ENCODE data around the gene DNAAF2.
"Not testable (repeated sequence)": the region's sequence is repeated elsewhere in the genome, so short reads cannot be mapped to it uniquely, and the experiment has no call there.

DNAAF2 gene

DNA sequence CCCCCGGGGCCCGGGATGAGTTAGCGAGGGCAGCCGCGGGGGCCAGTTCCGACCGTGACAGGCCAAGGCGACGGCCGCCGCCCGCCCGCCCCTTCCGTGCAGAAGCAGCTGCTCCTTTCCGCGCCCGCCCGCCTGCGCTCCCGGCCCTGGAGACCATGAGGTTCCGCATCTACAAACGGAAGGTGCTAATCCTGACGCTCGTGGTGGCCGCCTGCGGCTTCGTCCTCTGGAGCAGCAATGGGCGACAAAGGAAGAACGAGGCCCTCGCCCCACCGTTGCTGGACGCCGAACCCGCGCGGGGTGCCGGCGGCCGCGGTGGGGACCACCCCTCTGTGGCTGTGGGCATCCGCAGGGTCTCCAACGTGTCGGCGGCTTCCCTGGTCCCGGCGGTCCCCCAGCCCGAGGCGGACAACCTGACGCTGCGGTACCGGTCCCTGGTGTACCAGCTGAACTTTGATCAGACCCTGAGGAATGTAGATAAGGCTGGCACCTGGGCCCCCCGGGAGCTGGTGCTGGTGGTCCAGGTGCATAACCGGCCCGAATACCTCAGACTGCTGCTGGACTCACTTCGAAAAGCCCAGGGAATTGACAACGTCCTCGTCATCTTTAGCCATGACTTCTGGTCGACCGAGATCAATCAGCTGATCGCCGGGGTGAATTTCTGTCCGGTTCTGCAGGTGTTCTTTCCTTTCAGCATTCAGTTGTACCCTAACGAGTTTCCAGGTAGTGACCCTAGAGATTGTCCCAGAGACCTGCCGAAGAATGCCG is 13.7 kb downstream of the DNAAF2 start:
- DNase-seq (ENCODE audit: low spot score) = peak; percentile 52

DNA sequence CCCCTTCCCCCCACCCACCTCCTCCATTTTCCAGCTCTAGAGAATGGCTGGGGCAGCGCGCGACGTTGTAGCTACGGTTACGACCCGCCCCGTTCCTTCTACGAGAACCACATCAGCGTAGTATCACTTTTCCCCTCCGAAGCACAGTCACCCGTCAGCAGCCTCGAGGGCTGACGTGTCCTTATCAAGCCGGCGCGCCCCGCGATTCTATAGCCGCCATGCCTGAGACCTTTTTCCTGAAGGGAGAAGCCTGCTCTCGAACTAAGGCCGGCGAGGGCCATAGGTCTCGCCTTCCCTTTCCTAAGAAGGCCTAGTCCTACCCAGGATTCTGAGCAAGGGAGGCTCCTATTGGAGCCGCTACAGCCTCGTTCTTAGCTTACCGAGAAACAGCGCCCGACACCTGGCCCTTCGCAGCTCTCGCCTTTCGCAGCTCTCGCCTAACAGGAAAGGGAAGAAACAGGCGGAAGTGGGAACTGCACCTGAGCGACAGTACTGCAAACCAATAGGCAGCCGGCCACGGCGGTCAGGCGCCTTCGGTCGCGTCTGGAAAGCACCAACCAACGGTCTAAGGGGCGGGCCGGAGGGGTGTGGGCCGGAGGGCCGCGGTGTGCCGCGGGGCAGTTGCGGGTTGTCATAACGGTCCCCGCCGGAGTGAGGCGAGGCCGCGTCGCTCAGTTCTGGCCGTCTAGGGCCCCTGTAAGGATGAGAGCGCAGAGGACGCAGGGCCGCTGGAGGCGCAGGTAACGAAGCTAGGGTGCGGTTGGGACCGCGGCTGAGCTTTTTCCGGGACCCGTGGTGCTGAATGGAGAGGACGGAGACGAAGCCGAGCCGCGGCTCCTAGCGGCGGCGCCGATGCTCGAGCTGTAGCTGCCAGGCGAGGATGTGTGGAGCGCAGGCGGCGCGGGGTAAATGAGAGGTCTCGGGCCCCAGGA is 14.6 kb downstream of the DNAAF2 start, which contains the start of the genes MGAT2 and RPL36AL:
TSS of gene MGAT2 (plus strand) at position 618 of the 932 bp plus-strand sequence. CDS start 470 bp downstream, outside the sequence.
TSS of gene RPL36AL (minus strand) at position 445 of the 932 bp plus-strand sequence. CDS start 1,522 bp downstream, outside the sequence.
- DNase-seq (ENCODE audit: low spot score) = peak; percentile 98

DNA sequence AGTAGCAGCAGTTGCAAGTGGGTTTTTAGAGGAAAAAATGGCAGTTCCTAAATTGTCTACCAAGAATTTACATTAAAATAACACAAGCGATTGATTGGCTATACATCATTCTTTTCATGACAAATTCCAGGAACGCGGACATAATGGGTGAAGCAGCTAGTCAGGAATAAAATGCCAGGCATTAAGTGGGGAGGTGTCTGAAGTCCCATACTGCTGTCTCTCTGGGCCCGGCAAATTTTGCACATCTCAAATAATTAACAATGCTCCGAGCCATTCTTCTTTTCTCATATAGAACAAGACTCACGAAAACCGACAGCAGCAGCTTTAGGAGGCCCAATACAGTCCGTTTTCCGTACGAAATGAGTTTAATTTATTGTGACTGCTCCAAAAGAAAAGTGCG is 15.3 kb downstream of the DNAAF2 start:
- no peak for DNase-seq (ENCODE audit: low spot score)

DNA sequence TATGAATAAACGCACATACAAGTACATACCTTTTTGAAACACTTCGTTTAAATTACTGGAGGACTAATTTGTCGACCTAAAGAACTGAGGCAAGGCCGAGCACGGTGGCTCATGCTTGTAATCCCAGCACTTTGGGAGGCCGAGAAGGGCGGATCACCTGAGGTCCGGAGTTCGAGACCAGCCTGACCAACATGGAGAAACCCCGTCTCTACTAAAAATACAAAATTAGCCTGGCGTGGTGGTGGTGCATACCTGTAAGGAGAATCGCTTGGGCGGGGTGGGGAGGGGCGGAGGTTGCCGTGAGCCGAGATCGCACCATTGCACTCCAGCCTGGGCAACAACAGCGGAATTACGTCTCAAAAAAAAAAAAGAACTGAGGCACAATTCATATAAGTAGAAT is 15.8 kb downstream of the DNAAF2 start:
- DNase-seq (ENCODE audit: low spot score) = not testable (repeated sequence)

DNA sequence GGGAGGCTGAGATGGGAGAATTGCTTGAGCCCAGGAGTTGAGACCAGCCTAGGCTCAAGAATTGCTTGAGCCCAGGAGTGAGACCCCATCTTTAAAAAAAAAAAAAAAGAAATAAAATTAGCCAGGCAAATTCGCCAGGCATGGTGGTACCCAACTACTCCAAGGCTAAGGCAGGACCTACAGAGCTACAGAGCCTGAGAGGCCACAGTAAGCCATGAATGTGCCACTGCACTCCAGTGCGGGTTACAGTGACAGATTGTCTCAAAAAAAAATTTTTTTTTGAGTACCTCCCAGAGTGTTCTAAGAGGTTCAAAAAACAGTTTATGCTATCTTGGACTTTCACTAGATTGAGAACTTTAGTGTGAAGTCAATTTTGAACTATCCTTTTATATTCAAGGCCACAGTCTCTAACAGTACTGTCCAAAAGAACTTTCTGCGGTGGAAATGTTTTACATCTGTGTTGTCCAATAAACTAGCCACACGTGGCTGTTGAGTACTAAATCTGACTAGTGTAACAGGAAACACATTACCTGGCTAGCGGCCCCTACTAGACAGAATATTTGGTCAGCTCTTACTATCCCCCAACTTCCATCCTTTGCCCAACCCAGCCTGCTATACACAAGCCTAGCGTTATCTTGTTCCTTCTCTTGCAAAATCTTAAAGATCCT is 17.1 kb downstream of the DNAAF2 start:
- DNase-seq (ENCODE audit: low spot score) = no peak

DNA sequence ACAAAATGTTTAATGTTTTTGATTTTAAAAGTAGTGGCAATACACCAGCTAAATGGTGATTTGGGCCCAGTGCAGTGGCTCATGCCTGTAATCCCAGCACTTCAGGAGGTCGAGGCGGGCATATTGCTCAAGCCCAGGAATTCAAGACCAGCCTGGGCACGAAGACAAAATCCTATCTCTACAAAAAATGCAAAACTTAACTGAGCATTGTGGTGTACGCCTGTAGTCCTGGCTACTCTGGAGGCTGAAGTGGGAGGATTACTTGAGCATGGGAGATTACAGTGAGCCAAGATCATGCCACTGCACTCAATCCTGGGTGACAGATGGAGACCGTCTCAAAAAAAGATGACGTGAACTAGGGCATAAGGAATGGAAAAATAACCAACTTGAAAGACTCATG is 19.3 kb downstream of the DNAAF2 start:
- DNase-seq (ENCODE audit: low spot score) = no peak

DNA sequence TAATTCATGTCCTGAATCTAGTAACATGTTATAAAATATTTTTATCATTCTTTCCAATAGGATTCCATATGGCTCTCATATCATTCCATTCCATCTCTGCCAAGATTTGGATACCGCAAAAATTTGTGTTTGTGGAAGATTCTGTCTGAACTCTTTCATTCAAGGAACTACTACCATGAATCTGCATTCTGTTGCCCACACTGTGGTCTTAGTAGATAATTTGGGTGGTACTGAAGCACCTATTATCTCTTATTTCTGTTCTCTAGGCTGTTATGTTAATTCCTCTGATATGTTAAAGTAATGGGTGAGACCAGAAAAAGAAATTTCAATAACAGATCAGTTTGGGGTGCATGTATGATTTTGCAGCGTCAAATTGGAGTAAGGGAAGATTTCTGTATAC is 20.8 kb downstream of the DNAAF2 start:
- DNase-seq (ENCODE audit: low spot score) = no peak

DNA sequence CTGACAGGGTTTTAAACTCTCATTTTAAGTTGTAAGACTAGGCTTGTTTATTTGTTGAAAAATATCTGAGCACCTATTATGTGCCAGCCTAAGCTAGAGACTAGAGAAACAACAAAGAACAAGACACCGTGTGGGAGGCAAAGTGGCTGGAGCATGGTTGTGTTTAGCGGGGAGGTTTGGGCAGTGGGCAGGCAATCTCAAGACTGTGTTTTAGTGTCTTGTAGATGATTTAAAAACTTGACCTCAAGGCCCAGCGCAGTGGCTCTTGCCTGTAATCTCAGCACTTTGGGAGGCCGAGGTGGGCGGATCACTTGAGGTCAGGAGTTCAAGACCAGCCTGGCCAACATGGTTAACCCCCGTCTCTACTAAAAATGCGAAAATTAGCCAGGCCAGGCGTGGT is 22.4 kb downstream of the DNAAF2 start:
- DNase-seq (ENCODE audit: low spot score) = no peak

DNA sequence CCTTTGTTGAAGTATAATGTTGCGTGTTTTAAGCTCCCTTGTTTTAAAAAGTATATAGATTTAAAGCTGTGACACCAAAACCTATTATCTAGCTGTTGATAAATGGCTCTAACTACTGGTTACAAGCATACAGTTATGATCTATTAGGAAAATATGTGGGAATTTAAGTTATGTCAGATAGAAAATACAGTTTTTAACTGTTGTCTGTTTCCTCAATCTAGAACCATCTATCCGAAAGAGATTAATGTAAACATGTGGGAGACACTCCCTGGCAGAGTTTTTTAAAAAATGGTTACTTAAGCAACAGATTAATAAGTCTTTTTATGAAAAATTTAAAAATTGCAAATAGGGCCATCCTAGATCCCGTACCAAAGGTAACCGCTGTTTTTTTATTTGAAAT is 22.8 kb downstream of the DNAAF2 start:
- DNase-seq (ENCODE audit: low spot score) = no peak

DNA sequence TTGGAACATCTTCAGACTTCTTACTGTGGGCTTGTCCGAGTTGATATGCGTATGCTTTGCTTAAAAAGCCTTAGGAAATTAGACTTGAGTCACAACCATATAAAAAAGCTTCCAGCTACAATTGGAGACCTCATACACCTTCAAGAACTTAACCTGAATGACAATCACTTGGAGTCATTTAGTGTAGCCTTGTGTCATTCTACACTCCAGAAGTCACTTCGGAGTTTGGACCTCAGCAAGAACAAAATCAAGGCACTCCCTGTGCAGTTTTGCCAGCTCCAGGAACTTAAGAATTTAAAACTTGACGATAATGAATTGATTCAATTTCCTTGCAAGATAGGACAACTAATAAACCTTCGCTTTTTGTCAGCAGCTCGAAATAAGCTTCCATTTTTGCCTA is 27.5 kb downstream of the DNAAF2 start:
- no peak for DNase-seq (ENCODE audit: low spot score)

DNA sequence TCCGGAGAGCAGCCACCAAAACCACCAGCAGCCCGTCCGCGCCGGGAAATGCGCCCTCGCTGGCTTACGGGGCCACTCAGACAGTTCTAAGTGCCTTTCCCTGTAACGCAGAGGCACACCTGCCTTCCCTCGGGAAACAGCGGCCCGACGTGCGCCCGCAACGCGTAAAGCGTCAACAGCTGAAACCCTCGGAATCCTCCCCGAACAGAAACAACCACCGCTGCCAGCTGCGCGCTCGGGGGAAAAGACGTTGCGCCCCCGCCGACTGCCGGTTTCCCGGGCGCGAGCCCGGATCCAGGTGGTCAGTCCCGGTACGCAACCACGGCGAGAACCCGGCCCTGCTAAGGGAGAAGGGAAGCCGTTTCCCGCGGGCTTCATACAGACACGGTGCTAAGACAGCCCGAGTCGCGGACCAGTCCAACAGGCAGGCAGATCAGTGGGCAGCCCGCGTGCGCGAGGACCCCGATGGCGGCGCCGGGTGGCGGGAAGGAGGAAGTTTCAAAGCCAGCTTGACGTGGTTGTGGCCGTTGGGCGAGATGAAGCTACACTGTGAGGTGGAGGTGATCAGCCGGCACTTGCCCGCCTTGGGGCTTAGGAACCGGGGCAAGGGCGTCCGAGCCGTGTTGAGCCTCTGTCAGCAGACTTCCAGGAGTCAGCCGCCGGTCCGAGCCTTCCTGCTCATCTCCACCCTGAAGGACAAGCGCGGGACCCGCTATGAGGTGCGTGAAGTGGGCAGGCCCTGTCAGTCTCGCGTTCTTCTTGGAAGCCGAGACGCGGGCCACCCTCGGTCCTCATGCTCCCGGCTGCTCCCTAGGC is 36.4 kb downstream of the DNAAF2 start, which contains the start of gene LRR1:
TSS of gene LRR1 (plus strand) at position 456 of the 816 bp plus-strand sequence. CDS start at position 537, 81 bp downstream.
- DNase-seq (ENCODE audit: low spot score) = peak; percentile 65

DNA sequence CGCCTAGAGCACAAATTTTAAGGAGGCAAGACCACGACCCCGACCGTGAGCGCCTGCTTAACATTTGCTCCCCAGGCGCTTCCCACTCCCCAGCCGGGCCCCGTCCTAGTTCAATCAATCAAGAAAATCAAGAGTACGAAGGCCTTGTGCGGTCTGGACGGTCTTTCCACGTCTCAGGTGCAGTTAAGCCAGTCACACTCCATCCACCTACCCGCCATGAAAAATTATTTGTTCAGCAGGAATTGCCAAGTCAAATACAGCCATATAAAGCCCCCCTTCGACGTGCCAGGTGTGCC is 36.9 kb downstream of the DNAAF2 start:
- DNase-seq (ENCODE audit: low spot score) = no peak

DNA sequence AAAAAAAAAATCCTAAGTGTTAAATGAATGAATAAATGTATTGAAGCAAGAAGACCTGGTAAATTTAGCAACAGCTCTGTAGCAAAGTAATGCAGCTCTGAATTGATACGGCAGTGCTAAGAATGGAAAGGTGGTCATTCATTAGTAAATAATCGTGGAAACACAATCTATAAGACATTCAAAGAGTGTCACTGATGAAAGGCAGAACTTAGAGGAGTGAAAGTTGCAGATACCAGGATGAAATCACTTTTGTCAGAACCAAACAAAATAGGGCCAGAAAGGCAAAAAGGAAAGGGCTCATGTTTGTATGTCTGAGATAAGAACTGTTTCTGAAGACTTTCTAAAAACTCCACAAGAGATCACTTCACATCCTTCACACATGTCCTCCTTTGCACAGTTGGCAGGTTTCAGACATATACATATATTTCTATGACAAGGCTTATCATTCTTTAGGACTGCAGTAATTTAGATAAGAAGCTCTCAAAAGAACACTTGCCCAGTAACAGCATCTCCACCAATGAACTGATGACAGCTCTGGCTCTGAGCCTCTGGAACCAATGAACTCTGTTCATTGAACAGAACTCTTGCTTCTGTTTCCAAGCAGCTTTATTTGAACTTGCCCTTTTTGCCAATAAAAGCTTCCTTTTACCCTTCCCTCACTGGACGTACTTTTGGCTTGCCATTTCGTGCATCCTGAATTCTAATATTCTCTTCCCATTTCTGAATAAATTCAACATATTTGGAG is 40.5 kb downstream of the DNAAF2 start:
- no peak for DNase-seq (ENCODE audit: low spot score)

DNA sequence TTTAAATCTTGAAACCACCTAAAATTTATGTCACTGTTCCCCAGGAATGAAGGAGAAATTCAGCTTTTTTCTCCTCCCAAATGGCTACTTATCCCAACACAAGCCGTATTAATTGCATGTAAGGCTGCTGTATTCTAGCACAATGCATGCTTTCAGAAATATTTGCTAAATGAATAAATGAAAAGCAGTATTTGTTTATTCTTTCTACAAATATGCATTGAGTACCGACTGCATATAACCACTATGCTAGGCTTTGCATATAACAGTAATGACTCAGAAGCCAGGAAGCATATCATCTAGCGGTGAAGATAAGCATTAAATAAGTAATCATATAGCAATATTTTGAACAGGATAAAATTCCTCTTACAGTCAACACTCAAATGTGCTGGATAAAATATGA is 42.0 kb downstream of the DNAAF2 start:
- DNase-seq (ENCODE audit: low spot score) = no peak

DNA sequence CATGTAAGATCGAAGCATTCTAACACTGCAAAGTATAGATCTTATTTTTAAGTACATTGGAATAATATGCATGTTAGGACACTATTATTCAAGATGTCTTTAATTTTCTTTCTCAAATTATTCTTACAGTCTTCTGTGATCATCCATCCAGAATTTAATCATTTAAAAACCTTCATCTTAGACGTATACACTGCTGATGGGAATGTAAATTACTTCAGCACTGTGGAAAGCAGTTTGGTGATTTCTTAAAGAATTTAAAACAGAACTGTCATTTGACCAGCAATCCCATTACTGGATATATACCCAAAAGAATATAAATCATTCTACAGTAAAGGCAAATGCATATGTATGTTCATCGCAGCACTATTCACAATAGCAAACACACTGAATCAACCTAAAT is 45.7 kb downstream of the DNAAF2 start:
- no peak for DNase-seq (ENCODE audit: low spot score)

DNA sequence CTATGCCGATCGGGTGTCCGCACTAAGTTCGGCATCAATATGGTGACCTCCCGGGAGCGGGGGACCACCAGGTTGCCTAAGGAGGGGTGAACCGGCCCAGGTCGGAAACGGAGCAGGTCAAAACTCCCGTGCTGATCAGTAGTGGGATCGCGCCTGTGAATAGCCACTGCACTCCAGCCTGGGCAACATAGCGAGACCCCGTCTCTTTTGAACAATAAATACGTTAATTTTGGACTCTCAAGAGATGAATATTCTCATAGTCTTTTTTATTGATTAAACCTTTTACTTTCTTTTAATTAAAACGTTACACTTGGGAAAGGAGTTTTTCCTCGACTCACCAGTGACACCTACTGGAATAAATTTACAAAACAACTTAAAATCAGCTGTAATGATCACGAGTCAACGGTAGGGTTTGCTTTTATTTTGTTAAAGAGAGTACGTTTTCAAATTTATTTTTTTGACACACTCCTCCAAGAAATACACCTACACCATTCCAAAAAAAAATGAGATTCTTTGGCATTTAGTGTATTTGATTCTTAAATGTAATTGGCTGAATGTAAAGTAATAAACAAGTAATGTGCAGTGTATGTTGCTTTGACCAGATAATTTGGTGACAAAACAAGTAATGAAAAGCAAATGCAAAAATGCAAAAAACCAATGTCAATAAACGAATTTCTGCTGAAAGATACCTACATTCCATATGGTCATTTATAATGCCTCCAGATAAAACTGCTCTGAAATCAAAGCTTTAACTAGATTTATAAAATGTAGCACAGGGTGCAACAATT is 48.2 kb downstream of the DNAAF2 start:
- DNase-seq (ENCODE audit: low spot score) = peak; percentile 65

DNA sequence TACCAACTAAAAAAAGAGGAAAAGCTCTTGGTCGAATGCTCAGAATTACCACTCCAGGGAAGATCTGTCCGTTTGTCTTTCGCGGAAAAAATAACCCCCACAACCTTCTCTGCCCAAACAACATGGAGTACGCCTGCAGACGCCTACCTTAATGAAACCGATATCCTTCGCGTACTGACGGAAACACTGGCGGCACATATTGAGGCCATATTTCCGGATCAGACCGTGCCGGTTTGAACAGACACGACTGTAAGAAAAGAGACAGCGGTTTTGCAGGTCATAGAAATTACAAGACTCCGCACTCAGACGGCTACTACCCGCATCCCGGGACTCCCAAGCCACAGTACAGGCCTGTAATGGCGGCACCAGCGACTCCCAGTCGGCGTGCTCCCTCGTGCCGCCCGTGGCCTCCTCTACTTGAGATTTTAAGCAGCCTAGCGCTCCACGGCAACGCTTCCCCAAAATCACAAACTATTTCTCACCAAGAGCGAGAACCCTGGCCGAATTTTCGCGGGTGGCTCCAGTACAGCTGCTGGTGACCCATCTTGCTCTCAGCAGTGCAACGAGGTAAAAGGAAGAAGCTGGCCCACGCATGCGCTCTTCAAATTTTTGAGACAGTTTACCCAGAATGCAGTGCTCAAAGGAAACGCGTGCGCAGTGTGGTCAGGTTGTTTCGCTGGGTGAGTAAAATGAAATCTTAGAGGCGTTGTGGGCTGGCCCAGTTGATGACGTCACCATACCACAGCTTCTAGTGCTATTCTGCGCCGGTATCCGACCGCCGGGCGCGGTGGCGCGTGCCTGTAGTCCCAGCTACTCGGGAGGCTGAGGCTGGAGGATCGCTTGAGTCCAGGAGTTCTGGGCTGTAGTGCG is 49.0 kb downstream of the DNAAF2 start, which contains the start of gene RPS29:
TSS of gene RPS29 (minus strand) at position 578 of the 870 bp plus-strand sequence. CDS start at position 544, 34 bp downstream.
- peak; percentile 98 for DNase-seq (ENCODE audit: low spot score)

DNA sequence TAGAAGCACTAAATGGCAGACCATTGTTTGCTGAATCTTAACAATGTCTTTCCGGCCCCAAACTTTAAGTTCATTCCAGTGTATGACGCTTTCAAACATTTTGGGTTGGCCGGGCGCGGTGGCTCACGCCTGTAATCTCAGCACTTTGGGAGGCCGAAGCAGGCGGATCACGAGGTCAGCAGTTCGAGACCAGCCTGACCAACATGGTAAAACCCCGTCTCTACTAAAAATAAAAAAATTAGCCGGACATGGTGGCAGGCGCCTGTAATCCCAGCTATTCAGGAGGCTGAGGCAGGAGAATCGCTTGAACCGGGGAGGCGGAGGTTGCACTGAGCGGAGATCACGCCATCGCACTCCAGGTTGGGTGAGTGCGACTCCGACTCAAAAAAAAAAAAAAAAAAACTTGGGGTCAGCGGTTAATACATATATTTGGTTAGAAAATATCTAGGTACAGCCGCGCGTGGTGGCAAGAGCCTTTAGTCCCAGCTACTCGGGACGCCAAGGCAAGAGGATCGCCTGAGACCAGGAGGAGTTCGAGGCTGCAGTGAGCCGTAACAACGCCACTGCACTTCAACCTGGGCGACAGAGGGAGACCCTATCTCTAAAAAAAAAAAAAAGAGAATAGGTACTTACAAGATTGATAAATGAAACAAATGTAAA is 49.9 kb downstream of the DNAAF2 start:
- not testable (repeated sequence) for DNase-seq (ENCODE audit: low spot score)

All from putamen (tissue), 1 donor.